OCI-LY7 (cell line): ENCODE results near the gene SGCB. TPM values are rescaled to one million over a fixed set of nuclear protein-coding genes. Genes with fewer than 3 reads are reported as not detected.

Source experiments
- BruUV-seq: library from RNA; stranded (reverse); fragments of 400-500 nt; replicated peaks from 2 replicates; lab custom pipeline; 2021; lab: Mats Ljungman, UMichigan
- CTCF ChIA-PET: fragments of 300-600 bp; sonication (Branson Sonifier 250); formaldehyde crosslinking; loops from one replicate; lab custom pipeline; 2022; ENCODE audit warnings: antibody characterized with exemption; ENCODE audit not compliant: unreplicated experiment; lab: Charles Lee
- POLR2A ChIA-PET: fragments of 300-600 bp; sonication (Branson Sonifier 250); formaldehyde crosslinking; loops from one replicate; lab custom pipeline; 2022; ENCODE audit warnings: antibody characterized with exemption; lab: Charles Lee
- DNase-seq: peaks from one replicate; pipeline ENCODE4 v3.0.0-alpha.2; 2015; ENCODE audit warnings: low spot score
- H2AFZ ChIP-seq: fragments of 200-600 bp; sonication (generic), shearing (Covaris generic); 2 replicates; pipeline ENCODE4 v1.6.1; 2014; ENCODE audit warnings: mild to moderate bottlenecking, antibody characterized with exemption, low read length, moderate library complexity
- H3K27ac ChIP-seq: fragments of 200-600 bp; sonication (generic); 2 replicates; pipeline ENCODE4 v1.5.1; 2014; ENCODE audit warnings: mixed run types, low read depth, mild to moderate bottlenecking, moderate library complexity, low read length, inconsistent platforms; ENCODE audit not compliant: poor library complexity, severe bottlenecking
- H3K36me3 ChIP-seq: fragments of 200-600 bp; sonication (generic); 2 replicates; pipeline ENCODE4 v1.6.1; 2014; ENCODE audit warnings: mild to moderate bottlenecking, antibody characterized with exemption, low read length, moderate library complexity, mixed read lengths; ENCODE audit not compliant: insufficient read depth
- H3K4me1 ChIP-seq: fragments of 200-600 bp; sonication (generic); 2 replicates; pipeline ENCODE4 v1.5.1; 2014; ENCODE audit warnings: mild to moderate bottlenecking, low read length; ENCODE audit not compliant: insufficient read depth, poor library complexity, severe bottlenecking
- H3K4me2 ChIP-seq: fragments of 200-600 bp; sonication (generic); 2 replicates; pipeline ENCODE4 v1.6.1; 2014; ENCODE audit warnings: mild to moderate bottlenecking, low read length
- H3K4me3 ChIP-seq: fragments of 200-600 bp; sonication (generic); 2 replicates; pipeline ENCODE4 v1.5.1; 2014; ENCODE audit warnings: mild to moderate bottlenecking, low read depth, low read length; ENCODE audit not compliant: poor library complexity, severe bottlenecking
- H3K79me2 ChIP-seq: fragments of 200-600 bp; sonication (generic); 2 replicates; pipeline ENCODE4 v1.6.1; 2016; ENCODE audit warnings: low read depth, mild to moderate bottlenecking, low read length, moderate library complexity, mixed read lengths; ENCODE audit not compliant: insufficient read depth
- H3K9me2 ChIP-seq: fragments of 200-600 bp; sonication (generic); 2 replicates; pipeline ENCODE4 v1.6.1; 2016; ENCODE audit warnings: mild to moderate bottlenecking, low read length, mixed read lengths; ENCODE audit not compliant: insufficient read depth
- H3K9me3 ChIP-seq: fragments of 200-600 bp; sonication (generic); 2 replicates; pipeline ENCODE4 v1.6.1; 2014; ENCODE audit warnings: mild to moderate bottlenecking, mixed run types, low read length, mixed read lengths
- H4K20me1 ChIP-seq: fragments of 200-600 bp; sonication (generic); 2 replicates; pipeline ENCODE4 v1.6.1; 2014; ENCODE audit warnings: mild to moderate bottlenecking, antibody characterized with exemption, low read length, moderate library complexity, mixed read lengths; ENCODE audit not compliant: insufficient read depth
- CTCF ChIP-seq: fragments of 200-600 bp; sonication (generic); conservative IDR thresholded peaks from 2 replicates; pipeline ENCODE4 v1.5.1; 2014; ENCODE audit warnings: mild to moderate bottlenecking, antibody characterized with exemption, low read length, moderate library complexity, mixed read lengths
- EZH2phosphoT487 ChIP-seq: fragments of 200-600 bp; sonication (generic); IDR thresholded peaks from 2 replicates; pipeline ENCODE4 v1.6.1; 2018; ENCODE audit warnings: low read depth, borderline replicate concordance, mild to moderate bottlenecking, mixed run types, antibody characterized with exemption, low read length, moderate library complexity, mixed read lengths
- intact Hi-C: fragments of 100-400 bp; cut with micrococcal nuclease; formaldehyde crosslinking; loops from one replicate; pipeline ENCODE4 v1.10.0; 2022; ENCODE audit not compliant: unreplicated experiment
- total RNA-seq, 2 experiments: library from RNA; depleted of rRNA in 1 of 2; stranded (reverse); fragments of >200 nt in 1 of 2; shearing (Covaris generic) in 1 of 2; gene quantifications; 2 replicates each; pipeline ENCODE4 v1.2.3, GENCODE V29; 2014 to 2022

Gene SGCB
- total RNA-seq, 2 experiments from 2014 or later, result 7.5 to 20.2 TPM

- TF ChIP-seq CTCF, result no peak
- TF ChIP-seq EZH2phosphoT487, result no peak
- Histone ChIP-seq H3K4me3 (no peak overlapping the region), H4K20me1 (no peaks in the 10 kb centered on the region), H3K4me2 (no peak overlapping the region), H3K27ac (no peak overlapping the region), H2AFZ (no peak overlapping the region), H3K4me1 (no peaks in the 10 kb centered on the region), H3K79me2 (no peaks in the 10 kb centered on the region), H3K9me2 (no peaks in the 10 kb centered on the region), H3K36me3 (no peaks in the 10 kb centered on the region), H3K9me3 (no peaks in the 10 kb centered on the region)
- ChIA-PET CTCF (no interaction called here), POLR2A (interaction anchor here (1.4 kb wide), 1 partner anchor 174 kb away, joined by 4 read pairs; no protein-coding TSS in a partner anchor)
- no peak for DNase-seq
- intact Hi-C loops, result no loop called here
- BruUV-seq, result no TSS peak
Measured at GRCh38 chr4:52005604-52006273, 32.4 kb downstream of the SGCB start.

- ChIA-PET CTCF (no interaction called here), POLR2A (no interaction called here)
- H3K9me3 ChIP-seq, result no peaks in the 10 kb centered on the region
- no peak for TF ChIP-seq EZH2phosphoT487
- TF ChIP-seq CTCF, result no peak
- no peak overlapping the region for H3K4me3 ChIP-seq
- H3K9me2 ChIP-seq, result no peaks in the 10 kb centered on the region
- H3K79me2 ChIP-seq, result no peaks in the 10 kb centered on the region
- H3K27ac ChIP-seq, result no peak overlapping the region
- no peaks in the 10 kb centered on the region for H3K36me3 ChIP-seq
- no TSS peak for BruUV-seq
- H3K4me1 ChIP-seq, result no peaks in the 10 kb centered on the region
- no peak overlapping the region for H3K4me2 ChIP-seq
- no peak overlapping the region for H2AFZ ChIP-seq
- no peak for DNase-seq
- no peaks in the 10 kb centered on the region for H4K20me1 ChIP-seq
- intact Hi-C loops, result no loop called here
Measured at GRCh38 chr4:52004414-52004813, 33.7 kb downstream of the SGCB start.

- H3K4me3 ChIP-seq, result no peak overlapping the region
- no peaks in the 10 kb centered on the region for H3K36me3 ChIP-seq
- ChIA-PET CTCF (no interaction called here), POLR2A (no interaction called here)
- TF ChIP-seq EZH2phosphoT487, result no peak
- no peak for TF ChIP-seq CTCF
- no peak overlapping the region for H2AFZ ChIP-seq
- no peak for DNase-seq
- no peaks in the 10 kb centered on the region for H3K9me2 ChIP-seq
- intact Hi-C loops, result no loop called here
- H3K4me2 ChIP-seq, result no peak overlapping the region
- no TSS peak for BruUV-seq
- H4K20me1 ChIP-seq, result no peaks in the 10 kb centered on the region
- H3K27ac ChIP-seq, result no peak overlapping the region
- H3K4me1 ChIP-seq, result no peaks in the 10 kb centered on the region
- no peaks in the 10 kb centered on the region for H3K79me2 ChIP-seq
- H3K9me3 ChIP-seq, result no peaks in the 10 kb centered on the region
Measured at GRCh38 chr4:52001616-52002015, 36.5 kb downstream of the SGCB start.
